Epidermal melanocyte (primary cell): Measurements from ENCODE around the gene ANG.
"Not testable (repeated sequence)": the region's sequence is repeated elsewhere in the genome, so short reads cannot be mapped to it uniquely, and the experiment has no call there.

Source experiments
- DNase-seq: peaks from one replicate; pipeline ENCODE4 v3.0.0; 2011; ENCODE audit warnings: low spot score; ENCODE audit not compliant: insufficient read length

ANG gene

GRCh38 chr14:20688167-20688839, at the start of gene ANG:
TSS of gene ANG (plus strand) at chr14:20688764. CDS start at chr14:20693565, 4,801 bp downstream.
- DNase-seq: no peak

- no peak for DNase-seq
These were observed 47.0 kb upstream of the ANG start, which contains the start of gene OR6S1 for GRCh38 chr14:20641591-20641990. TSS of gene OR6S1 (minus strand) at chr14:20641691. CDS start at chr14:20641691, 0 bp downstream.

- no peak for DNase-seq
These were observed 46.4 kb upstream of the ANG start for GRCh38 chr14:20642182-20642581.

- not testable (repeated sequence) for DNase-seq
These were observed 45.8 kb upstream of the ANG start for GRCh38 chr14:20642755-20643154.

DNA sequence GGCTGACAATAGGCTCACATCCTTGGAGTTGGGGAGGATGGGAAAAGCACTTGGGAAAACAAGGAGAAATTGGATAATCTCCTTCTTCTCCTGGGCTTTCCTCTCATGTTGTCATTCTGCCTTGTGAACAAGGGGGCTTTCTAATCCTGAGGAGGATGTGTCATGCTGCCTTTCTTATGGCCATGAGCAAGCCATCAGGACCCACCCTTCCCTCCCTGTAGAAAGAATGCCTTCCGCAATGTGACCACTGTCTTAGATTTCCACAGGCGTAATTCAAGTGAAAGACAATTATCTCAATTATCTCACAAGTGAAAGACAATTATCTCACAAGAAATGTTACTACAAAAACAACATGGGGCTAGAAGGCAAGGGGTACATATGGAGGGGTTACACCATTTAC, 44.0 kb upstream of the ANG start:
- no peak for DNase-seq

DNA sequence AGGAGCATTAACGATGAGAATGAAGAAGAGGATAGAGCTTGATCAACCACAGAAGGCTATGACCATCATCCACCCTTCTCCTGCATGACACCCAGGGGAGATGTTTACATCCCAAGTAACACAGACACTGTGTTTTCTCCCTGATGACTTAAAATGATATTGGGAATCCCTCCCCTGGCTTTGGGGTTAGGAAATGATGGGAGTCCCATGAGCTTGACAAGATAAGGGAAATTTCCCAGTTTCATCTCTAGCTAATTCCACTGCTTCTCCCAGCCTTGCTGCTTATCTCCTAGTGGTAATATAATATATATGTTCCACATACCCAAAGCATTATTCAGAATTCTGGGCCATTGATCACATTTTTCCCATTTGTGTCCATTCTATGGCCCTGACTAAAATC, 43.1 kb upstream of the ANG start:
- DNase-seq: no peak

GRCh38 chr14:20652996-20653975, 35.3 kb upstream of the ANG start:
- DNase-seq: no peak

GRCh38 chr14:20655851-20656250, 32.7 kb upstream of the ANG start:
- DNase-seq: no peak

DNA sequence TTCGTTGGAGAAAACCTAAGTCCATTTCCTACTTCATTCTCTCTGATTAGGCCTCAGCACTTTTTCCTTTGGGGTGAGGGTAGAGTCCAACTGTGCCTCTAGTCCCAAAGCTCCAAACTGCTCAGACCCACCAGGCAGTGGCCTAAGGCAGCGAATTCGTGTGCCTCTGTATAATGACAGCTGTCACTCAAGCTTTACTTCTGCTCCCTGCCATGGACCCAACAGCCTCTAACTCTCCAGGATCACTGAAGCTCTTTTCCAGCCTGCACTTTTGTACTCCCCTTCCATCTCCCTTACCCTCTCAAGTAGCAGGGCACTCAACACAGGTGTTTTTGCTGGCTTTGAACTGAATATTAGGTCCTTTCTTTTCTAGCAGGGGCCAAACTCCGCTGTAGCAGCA, 32.3 kb upstream of the ANG start:
- DNase-seq: no peak

GRCh38 chr14:20657216-20658211, 31.1 kb upstream of the ANG start:
- DNase-seq: no peak

GRCh38 chr14:20658246-20658645, 30.3 kb upstream of the ANG start:
- DNase-seq: no peak

- DNase-seq: no peak
These were observed 29.2 kb upstream of the ANG start for GRCh38 chr14:20659336-20659735.

GRCh38 chr14:20659813-20660395, 28.7 kb upstream of the ANG start:
- DNase-seq: no peak

DNA sequence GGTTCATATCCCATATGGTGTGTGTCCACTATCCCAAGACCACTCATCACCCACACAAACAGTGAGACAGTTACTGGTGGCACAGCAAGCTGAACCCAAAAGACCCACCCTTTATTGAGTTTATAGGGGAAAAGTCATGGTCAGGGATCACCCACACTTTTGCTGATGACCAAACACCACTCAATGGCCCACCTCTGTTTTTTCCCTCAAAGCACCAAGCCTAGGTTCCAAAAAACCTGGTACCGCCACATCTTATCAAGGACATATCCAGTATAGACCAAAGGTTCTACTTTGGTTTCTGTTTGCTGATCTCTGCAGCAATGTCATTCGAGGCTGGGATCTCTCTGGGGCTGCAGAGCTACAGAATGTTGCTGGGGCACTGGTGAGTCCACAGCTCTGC, 27.4 kb upstream of the ANG start:
- DNase-seq: no peak

GRCh38 chr14:20662968-20663732, 25.4 kb upstream of the ANG start:
- DNase-seq: no peak

GRCh38 chr14:20666400-20666961, 22.1 kb upstream of the ANG start:
- not testable (repeated sequence) for DNase-seq

- no peak for DNase-seq
These were observed 20.6 kb upstream of the ANG start for GRCh38 chr14:20667957-20668356.

DNA sequence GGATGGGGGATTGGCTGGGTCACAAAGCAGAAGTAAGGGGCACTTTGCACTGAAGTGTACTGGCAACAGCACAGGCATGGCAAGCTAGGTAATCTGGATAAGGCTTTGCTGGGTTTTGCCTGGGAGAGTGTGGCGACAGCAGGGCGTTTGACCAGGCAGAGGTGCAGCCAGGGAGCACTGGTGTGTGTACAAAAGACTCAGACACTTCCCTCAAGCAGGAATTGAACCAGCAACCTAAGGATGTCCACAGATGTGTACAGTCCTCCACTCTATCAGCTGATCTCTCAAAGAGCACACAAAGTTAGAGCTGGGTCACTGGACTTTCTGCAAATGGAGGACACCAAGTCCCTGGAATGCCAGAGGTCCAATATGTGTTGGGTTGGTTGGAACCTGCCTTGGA, 19.6 kb upstream of the ANG start:
- DNase-seq: no peak

GRCh38 chr14:20671597-20672283, 16.8 kb upstream of the ANG start:
- DNase-seq: peak; percentile 1
